G401 (cell line): Measurements from ENCODE around the gene OR2M5. TPM values are rescaled to one million over a fixed set of nuclear protein-coding genes. Genes with fewer than 3 reads are reported as not detected.

Experiments used
- DNase-seq: peaks from one replicate; pipeline ENCODE4 v3.0.0-alpha.2; 2015; ENCODE audit warnings: low spot score
- in situ Hi-C: cut with HindIII; loops from 2 replicates; pipeline ENCODE4 v1.10.0; 2016; ENCODE audit warnings: low sequenced_read_pairs, mixed read lengths
- total RNA-seq: library from RNA; depleted of rRNA; stranded (reverse); fragments of >200 nt; shearing (Covaris generic); gene quantifications from 2 replicates; pipeline ENCODE4 v1.2.3, GENCODE V29; 2014; rRNA removed

OR2M5 gene
- total RNA-seq, result not detected in 2 replicates

GRCh38 chr1:248144513-248145198 is at the start of gene OR2M5:
TSS of gene OR2M5 (plus strand) at chr1:248145148. CDS start at chr1:248145148, 0 bp downstream.
- no peak for DNase-seq
- in situ Hi-C loops, result no loop called here

GRCh38 chr1:248098529-248098928 is 46.4 kb upstream of the OR2M5 start:
- in situ Hi-C loops, result no loop called here
- no peak for DNase-seq

- in situ Hi-C loops, result no loop called here
- no peak for DNase-seq
Observed at GRCh38 chr1:248102847-248103246, 42.1 kb upstream of the OR2M5 start.

GRCh38 chr1:248111157-248111556 is 33.8 kb upstream of the OR2M5 start:
- DNase-seq, result no peak
- in situ Hi-C loops, result no loop called here

GRCh38 chr1:248114890-248115289 is 30.1 kb upstream of the OR2M5 start:
- in situ Hi-C loops, result no loop called here

GRCh38 chr1:248127653-248128052 is 17.3 kb upstream of the OR2M5 start:
- in situ Hi-C loops, result no loop called here
- no peak for DNase-seq

More at GRCh38 chr1:248114890-248115289, 30.1 kb upstream of the OR2M5 start:
- no peak for DNase-seq

GRCh38 chr1:248136811-248137210 is 8.1 kb upstream of the OR2M5 start:
- DNase-seq, result no peak
- in situ Hi-C loops, result no loop called here

- in situ Hi-C loops, result no loop called here
- DNase-seq, result no peak
Observed at GRCh38 chr1:248140846-248141245, 4.1 kb upstream of the OR2M5 start.

GRCh38 chr1:248143311-248143710 is 1.6 kb upstream of the OR2M5 start:
- no peak for DNase-seq
- in situ Hi-C loops, result no loop called here

GRCh38 chr1:248152056-248152827 is 7.3 kb downstream of the OR2M5 start:
- in situ Hi-C loops, result no loop called here
- DNase-seq, result no peak

- in situ Hi-C loops, result no loop called here
- no peak for DNase-seq
Observed at GRCh38 chr1:248155927-248156326, 11.0 kb downstream of the OR2M5 start.

GRCh38 chr1:248158758-248159157 is 13.8 kb downstream of the OR2M5 start:
- DNase-seq, result no peak
- in situ Hi-C loops, result no loop called here

GRCh38 chr1:248164031-248164430 is 19.1 kb downstream of the OR2M5 start:
- DNase-seq, result no peak
- in situ Hi-C loops, result no loop called here

GRCh38 chr1:248165186-248165585 is 20.2 kb downstream of the OR2M5 start:
- in situ Hi-C loops, result no loop called here
- DNase-seq, result no peak

GRCh38 chr1:248174521-248174920 is 29.6 kb downstream of the OR2M5 start, which contains the start of gene OR2M2:
TSS of gene OR2M2 (plus strand) at chr1:248174821. CDS start at chr1:248179986, 5,165 bp downstream.
- in situ Hi-C loops, result no loop called here
- DNase-seq, result no peak

GRCh38 chr1:248183996-248184395 is 39.0 kb downstream of the OR2M5 start:
- DNase-seq, result no peak
- in situ Hi-C loops, result no loop called here

GRCh38 chr1:248187363-248187762 is 42.4 kb downstream of the OR2M5 start:
- in situ Hi-C loops, result no loop called here
- no peak for DNase-seq

GRCh38 chr1:248189026-248189425 is 44.1 kb downstream of the OR2M5 start:
- in situ Hi-C loops, result no loop called here

GRCh38 chr1:248194117-248194516 is 49.2 kb downstream of the OR2M5 start:
- in situ Hi-C loops, result no loop called here
- DNase-seq, result no peak

More at GRCh38 chr1:248189026-248189425, 44.1 kb downstream of the OR2M5 start:
- no peak for DNase-seq
